ENCODE data around the gene GREB1.

GREB1 gene

DNA sequence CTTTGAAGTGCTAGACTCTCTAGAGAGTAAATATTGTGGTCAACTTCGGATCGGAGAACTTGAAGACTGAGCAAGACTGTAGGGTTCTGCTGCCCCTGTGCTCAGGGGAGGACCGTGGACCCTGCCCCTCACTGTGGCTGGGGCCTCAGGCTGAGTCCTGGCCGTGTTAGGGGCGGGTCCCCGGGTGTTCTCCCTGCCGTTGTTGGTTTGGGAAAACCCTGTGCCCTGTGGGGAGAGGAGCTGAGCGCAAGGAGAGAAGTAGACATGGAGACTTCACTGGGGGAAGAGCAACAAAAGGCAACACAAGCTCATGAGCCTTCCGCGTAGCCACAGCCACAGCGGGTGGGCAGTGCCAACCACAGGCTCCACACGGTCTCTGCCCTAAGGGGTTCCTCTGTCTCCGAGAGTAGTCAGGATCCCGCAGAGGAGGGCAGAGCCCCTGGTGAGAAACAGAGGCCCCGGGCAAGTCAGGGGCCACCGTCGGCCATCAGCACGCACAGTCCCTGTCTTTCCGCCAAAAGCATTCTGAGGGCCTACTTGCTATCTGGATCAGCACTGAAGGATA is 83.1 kb downstream of the GREB1 start:
- H3K4me3 ChIP-seq (ENCODE audit: low read depth, low read length) = no peak overlapping the region
- H2AFZ ChIP-seq = no peak overlapping the region
- H3K27me3 ChIP-seq (ENCODE audit: control insufficient read depth, insufficient read depth, low read length) = no peaks in the 10 kb centered on the region
- H3K4me1 ChIP-seq = no peaks in the 10 kb centered on the region
- no peaks in the 10 kb centered on the region for H3K9me3 ChIP-seq (ENCODE audit: control insufficient read depth, low read length)
- H3K36me3 ChIP-seq (ENCODE audit: control insufficient read depth, insufficient read depth, low read length) = no peaks in the 10 kb centered on the region
- no peak overlapping the region for H3K27ac ChIP-seq
- TF ChIP-seq, protein P1, sequence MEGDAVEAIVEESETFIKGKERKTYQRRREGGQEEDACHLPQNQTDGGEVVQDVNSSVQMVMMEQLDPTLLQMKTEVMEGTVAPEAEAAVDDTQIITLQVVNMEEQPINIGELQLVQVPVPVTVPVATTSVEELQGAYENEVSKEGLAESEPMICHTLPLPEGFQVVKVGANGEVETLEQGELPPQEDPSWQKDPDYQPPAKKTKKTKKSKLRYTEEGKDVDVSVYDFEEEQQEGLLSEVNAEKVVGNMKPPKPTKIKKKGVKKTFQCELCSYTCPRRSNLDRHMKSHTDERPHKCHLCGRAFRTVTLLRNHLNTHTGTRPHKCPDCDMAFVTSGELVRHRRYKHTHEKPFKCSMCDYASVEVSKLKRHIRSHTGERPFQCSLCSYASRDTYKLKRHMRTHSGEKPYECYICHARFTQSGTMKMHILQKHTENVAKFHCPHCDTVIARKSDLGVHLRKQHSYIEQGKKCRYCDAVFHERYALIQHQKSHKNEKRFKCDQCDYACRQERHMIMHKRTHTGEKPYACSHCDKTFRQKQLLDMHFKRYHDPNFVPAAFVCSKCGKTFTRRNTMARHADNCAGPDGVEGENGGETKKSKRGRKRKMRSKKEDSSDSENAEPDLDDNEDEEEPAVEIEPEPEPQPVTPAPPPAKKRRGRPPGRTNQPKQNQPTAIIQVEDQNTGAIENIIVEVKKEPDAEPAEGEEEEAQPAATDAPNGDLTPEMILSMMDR (IDR thresholded peaks at IDR 0.05) = no peak
- H3K4me2 ChIP-seq (ENCODE audit: low read length) = no peak overlapping the region
- no peaks in the 10 kb centered on the region for H3K79me2 ChIP-seq
- no peak overlapping the region for H3K9ac ChIP-seq

DNA sequence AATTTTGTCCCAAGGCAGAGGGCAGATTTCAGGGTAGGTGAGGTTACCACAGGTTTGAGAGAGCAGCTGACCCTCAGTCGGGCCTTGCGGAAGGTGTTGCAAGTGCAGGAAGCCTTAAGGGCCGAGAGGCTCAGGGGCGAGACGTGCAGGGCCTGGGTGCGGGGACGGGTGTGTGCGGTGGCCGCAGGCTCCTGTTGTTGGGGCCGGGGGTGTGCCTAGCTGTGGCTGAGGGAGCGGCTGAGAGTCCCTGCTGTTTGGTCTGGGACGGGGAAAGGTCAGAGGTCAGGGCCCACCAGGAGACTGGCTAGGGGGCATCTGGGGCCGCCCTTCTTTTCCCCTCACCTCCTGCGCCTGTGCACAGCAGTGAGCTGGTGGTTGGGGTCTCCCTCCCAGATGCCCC is 83.7 kb downstream of the GREB1 start:
- Histone ChIP-seq H2AFZ (no peak overlapping the region), H3K36me3 (ENCODE audit: control insufficient read depth, insufficient read depth, low read length) (no peaks in the 10 kb centered on the region), H3K27me3 (ENCODE audit: control insufficient read depth, insufficient read depth, low read length) (no peaks in the 10 kb centered on the region), H3K4me1 (no peaks in the 10 kb centered on the region), H3K4me3 (ENCODE audit: low read depth, low read length) (no peak overlapping the region), H3K27ac (no peak overlapping the region), H3K9me3 (ENCODE audit: control insufficient read depth, low read length) (no peaks in the 10 kb centered on the region), H3K9ac (no peak overlapping the region), H3K4me2 (ENCODE audit: low read length) (no peak overlapping the region), H3K79me2 (no peaks in the 10 kb centered on the region)
- TF ChIP-seq, protein P1 (IDR thresholded peaks at IDR 0.05) = no peak

DNA sequence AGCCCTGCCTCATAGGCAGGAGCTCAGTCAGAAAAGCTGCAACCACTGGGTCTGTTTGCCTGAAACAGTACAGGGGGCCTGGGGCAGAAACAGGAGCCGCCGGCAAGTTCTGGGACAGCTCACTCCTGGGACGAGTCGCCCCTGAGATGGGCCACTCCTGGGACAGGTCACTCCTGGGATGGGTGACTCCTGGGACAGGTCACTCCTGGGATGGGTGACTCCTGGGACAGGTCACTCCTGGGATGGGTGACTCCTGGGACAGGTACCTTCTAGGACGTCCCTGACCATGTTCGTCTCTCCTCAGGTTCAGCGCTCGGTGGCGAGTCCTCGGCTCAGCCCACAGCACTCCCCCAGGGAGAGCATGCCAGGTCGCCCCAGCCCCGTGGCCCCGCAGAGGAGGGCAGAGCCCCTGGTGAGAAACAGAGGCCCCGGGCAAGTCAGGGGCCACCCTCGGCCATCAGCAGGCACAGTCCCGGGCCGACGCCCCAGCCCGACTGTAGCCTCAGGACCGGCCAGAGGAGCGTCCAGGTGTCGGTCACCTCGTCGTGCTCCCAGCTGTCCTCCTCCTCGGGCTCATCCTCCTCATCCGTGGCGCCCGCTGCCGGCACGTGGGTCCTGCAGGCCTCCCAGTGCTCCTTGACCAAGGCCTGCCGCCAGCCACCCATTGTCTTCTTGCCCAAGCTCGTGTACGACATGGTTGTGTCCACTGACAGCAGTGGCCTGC is 84.3 kb downstream of the GREB1 start:
- Histone ChIP-seq H3K27ac (no peak overlapping the region), H3K4me2 (ENCODE audit: low read length) (no peak overlapping the region), H3K79me2 (no peaks in the 10 kb centered on the region), H3K27me3 (ENCODE audit: control insufficient read depth, insufficient read depth, low read length) (no peaks in the 10 kb centered on the region), H3K4me1 (no peaks in the 10 kb centered on the region), H3K4me3 (ENCODE audit: low read depth, low read length) (no peak overlapping the region), H2AFZ (no peak overlapping the region), H3K36me3 (ENCODE audit: control insufficient read depth, insufficient read depth, low read length) (no peaks in the 10 kb centered on the region), H3K9ac (no peak overlapping the region), H3K9me3 (ENCODE audit: control insufficient read depth, low read length) (no peaks in the 10 kb centered on the region)
- TF ChIP-seq, protein P1 (IDR thresholded peaks at IDR 0.05) = no peak

DNA sequence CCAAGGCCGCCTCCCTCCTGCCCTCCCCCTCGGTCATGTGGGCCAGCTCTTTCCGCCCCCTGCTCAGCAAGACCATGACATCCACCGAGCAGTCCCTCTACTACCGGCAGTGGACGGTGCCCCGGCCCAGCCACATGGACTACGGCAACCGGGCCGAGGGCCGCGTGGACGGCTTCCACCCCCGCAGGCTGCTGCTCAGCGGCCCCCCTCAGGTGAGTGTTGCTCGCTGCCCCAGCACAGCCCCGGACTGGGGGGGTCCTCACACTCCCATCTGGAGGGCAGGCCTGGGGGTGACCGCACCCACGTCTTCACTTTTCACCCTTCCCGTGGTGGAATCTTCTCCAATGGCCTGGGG is 84.8 kb downstream of the GREB1 start:
- H3K27ac ChIP-seq = no peak overlapping the region
- H3K9me3 ChIP-seq (ENCODE audit: control insufficient read depth, low read length) = no peaks in the 10 kb centered on the region
- no peak overlapping the region for H3K9ac ChIP-seq
- H3K79me2 ChIP-seq = no peaks in the 10 kb centered on the region
- no peak overlapping the region for H3K4me2 ChIP-seq (ENCODE audit: low read length)
- no peak overlapping the region for H3K4me3 ChIP-seq (ENCODE audit: low read depth, low read length)
- TF ChIP-seq, protein P1 (IDR thresholded peaks at IDR 0.05) = no peak
- no peaks in the 10 kb centered on the region for H3K27me3 ChIP-seq (ENCODE audit: control insufficient read depth, insufficient read depth, low read length)
- H3K4me1 ChIP-seq = no peaks in the 10 kb centered on the region
- no peaks in the 10 kb centered on the region for H3K36me3 ChIP-seq (ENCODE audit: control insufficient read depth, insufficient read depth, low read length)
- H2AFZ ChIP-seq = no peak overlapping the region

GRCh38 chr2:11621410-11621809 is 87.6 kb downstream of the GREB1 start:
- Histone ChIP-seq H3K4me3 (ENCODE audit: low read depth, low read length) (no peak overlapping the region), H3K4me1 (no peaks in the 10 kb centered on the region), H3K9me3 (ENCODE audit: control insufficient read depth, low read length) (no peaks in the 10 kb centered on the region), H3K36me3 (ENCODE audit: control insufficient read depth, insufficient read depth, low read length) (no peaks in the 10 kb centered on the region), H3K9ac (no peak overlapping the region), H2AFZ (no peak overlapping the region), H3K4me2 (ENCODE audit: low read length) (no peak overlapping the region), H3K27me3 (ENCODE audit: control insufficient read depth, insufficient read depth, low read length) (no peaks in the 10 kb centered on the region), H3K79me2 (no peaks in the 10 kb centered on the region), H3K27ac (no peak overlapping the region)
- TF ChIP-seq, protein P1 (IDR thresholded peaks at IDR 0.05) = no peak
